GM18868 (cell line): ENCODE results near the gene NKAP.
"Not testable (repeated sequence)": the region's sequence is repeated elsewhere in the genome, so short reads cannot be mapped to it uniquely, and the experiment has no call there.

Source experiments
- ATAC-seq: cut with Tn5 transposase; IDR thresholded peaks from one replicate; pipeline ENCODE4 v1.9.1; 2021; ENCODE audit warnings: mild to moderate bottlenecking, moderate library complexity; ENCODE audit not compliant: unreplicated experiment

The NKAP gene

DNA sequence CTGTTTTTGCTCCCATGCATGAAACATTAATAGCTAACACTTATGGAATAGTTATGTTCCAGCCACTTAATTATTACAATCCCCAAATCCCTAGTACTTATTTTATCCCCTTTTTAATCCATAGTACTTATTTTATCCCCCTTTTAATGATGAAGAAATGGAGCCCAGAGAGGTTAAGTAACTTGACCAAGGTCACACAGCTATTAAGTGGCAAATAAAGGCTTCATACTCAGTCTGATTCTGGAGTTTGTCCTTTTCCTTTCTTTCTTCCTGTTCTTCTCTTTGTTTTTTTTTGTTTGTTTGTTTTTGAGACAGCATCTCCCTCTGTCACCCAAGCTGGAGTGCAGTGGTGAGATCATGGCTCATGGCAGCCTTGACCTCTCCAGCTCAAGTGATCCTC is 2.2 kb downstream of the NKAP start:
- no peak for ATAC-seq

DNA sequence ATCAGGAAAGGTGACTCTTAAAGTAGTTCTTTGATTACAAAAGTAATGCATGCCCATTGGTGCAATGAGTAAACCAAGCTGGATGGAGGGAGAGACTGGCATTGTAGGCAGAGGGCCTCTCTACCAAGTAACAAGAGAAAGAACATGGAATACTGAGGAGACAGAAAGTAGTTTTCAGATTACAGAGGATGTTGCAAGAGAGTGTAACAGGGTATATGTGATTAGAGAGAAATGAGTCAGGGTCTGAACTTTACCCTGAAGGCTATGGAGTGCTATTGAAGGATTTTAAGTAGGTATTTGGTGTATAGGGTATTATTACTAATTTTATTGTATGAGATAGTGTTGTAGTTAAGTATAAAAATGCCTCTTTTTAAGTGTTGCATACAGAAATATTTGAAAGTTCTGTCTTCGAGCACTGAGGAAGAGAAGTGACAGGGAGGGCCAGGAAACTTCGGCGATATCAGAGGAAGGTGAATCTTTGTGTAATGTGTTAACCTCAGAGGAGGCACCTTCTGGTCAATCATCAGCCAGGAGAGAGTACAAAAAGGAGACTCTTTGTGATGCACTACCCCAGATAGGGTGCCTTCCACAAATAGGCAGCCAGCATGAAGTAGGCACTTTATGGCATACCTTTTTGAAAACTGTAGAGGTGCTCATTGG is 8.2 kb downstream of the NKAP start:
- no peak for ATAC-seq

DNA sequence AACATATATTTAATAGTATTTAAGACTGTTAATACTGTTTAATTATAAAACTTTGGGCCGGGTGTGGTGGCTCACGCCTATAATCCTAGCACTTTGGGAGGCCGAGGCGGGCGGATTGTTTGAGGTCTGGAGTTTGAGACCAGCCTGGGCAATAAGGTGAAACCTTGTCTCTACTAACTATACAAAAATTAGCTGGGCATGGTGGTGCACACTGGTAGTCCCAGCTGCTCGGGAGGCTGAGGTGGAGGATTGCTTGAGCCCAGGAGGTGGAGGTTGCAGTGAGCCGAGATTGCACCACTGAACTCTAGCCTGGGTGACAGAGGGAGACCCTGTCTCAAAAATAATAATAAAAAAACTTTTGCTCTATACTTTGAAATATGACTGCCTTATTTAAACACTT is 21.2 kb downstream of the NKAP start:
- ATAC-seq = not testable (repeated sequence)

DNA sequence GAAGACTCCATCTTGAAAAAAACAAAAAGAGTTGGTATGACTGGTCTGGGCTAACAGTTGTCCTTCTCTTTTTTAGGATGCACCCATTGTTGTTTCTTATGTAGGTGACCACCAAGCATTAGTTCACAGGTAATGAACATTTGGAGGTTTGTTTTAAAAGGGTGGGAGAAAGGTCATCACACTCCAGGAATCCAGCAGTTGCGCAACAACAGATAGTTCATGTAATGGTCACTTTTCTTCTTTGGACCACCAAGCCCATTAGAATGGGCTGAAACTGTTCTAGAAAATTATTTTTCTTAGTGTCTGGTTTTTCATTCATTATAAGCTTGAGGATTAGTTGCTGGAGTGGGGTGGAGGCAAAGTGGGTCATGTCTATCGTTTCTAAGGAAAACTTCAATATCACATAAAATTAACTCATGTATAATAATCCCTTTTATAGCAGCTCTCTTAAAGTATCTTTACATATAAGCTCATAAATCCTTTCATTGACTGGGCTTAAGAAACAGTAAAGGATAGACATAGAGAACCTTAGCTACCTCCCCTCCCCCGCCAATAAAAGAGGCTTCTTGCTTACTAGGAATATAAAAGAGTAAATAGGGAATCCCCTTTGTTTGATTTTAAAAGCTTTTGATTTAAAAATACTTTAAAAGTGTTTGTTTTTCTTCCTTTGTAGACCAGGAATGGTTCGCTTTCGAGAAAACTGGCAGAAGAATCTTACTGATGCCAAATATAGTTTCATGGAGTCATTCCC is 23.5 kb downstream of the NKAP start:
- ATAC-seq = no peak

DNA sequence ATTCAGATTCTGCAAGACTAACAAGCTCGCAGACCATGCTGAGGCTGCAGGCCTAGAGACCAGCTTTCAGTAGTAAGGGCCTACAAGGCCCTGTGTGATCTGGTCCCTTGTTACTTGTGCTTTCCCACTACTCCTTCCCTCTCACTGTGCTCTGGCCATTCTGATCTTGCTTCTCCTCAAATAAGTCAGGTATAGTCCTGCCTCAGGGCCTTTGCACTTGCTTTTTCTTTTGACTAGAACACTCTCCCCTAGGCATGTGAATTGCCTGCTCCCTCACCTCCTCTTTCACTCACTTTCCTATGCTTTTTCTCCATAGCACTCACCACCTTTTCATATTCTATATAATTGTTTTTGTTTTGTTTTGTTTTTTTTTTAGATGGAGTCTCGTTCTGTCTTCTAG is 25.7 kb downstream of the NKAP start:
- no peak for ATAC-seq

DNA sequence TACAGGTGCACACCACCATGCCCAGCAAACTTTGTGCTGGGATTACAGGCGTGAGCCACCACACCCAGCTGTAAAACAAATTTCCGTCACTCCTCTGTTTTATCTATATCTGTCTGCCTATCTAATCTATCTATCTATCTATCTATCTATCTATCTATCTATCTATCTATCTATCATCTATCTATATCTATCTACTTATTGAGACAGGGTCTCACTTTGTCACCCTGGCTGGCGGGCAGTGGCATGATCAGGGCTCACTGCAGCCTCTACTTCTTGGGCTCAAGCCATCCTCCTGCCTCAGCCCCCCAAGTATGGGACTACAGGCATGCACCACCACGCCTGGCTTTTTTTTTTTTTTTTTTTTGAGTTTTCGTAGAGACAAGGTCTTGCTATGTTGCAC is 27.2 kb downstream of the NKAP start:
- ATAC-seq = no peak

DNA sequence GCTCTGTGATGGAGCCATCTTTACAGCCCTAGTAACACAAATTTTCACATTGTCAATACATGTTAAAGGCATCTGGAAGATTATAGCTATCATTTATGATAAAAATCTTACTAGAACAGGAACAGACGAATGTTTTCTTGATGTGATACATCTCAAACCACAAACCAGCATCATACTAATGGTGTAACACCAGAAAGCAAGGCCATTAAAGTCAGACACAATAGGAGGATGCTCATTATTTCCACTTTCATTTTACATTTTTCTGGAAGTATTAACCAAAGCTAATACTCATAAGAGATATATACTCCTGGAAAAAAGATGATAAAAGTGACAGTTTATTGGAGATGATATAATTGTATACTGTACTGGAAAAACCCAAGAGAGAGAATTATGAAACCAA is 42.6 kb downstream of the NKAP start:
- ATAC-seq = no peak

DNA sequence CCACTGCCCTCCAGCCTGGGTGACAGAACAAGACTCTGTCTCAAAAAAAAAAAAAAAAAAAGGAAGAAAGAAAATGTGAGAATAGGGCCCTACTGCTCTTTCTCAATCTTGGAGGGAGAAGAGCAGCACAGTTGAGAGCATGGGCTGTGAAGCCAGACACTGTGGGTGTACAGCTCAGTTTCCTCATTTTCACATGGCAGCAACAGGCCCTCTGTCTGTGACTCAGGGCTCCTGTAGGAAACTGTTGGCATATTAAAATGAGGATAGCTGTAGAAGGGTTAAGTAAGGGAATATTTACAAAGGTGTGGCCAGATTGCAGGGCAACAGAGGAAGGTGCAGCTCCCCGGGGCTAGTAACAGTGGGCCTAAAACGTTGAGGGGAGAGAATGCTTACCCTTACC is 44.4 kb downstream of the NKAP start:
- ATAC-seq = no peak

DNA sequence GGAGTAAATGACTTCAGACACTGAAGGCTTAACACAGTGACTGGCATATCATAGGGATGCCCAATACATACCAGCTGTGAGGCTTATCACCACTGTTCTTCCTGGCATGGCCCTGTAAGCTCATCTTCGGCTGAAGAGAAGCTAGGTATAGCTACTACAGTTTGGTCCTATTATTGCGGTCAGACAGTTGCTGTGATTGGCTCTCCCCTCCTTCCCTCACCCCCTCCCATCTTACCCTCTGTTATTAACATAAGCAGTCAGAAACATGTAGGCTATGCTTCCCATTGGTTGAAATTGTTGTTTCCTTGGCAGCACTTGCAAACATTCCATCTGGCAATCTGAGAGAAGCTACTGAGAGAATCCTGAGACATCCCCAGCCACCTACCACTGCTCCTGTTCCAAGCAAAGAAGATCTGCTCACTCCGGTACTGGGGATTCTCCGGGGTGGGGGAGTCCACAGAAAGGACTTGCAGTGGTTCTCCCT is 47.7 kb downstream of the NKAP start, which contains the start of gene AKAP14:
TSS of gene AKAP14 (plus strand) at position 51 of the 484 bp plus-strand sequence. CDS start 7,331 bp downstream, outside the sequence.
- ATAC-seq = no peak

DNA sequence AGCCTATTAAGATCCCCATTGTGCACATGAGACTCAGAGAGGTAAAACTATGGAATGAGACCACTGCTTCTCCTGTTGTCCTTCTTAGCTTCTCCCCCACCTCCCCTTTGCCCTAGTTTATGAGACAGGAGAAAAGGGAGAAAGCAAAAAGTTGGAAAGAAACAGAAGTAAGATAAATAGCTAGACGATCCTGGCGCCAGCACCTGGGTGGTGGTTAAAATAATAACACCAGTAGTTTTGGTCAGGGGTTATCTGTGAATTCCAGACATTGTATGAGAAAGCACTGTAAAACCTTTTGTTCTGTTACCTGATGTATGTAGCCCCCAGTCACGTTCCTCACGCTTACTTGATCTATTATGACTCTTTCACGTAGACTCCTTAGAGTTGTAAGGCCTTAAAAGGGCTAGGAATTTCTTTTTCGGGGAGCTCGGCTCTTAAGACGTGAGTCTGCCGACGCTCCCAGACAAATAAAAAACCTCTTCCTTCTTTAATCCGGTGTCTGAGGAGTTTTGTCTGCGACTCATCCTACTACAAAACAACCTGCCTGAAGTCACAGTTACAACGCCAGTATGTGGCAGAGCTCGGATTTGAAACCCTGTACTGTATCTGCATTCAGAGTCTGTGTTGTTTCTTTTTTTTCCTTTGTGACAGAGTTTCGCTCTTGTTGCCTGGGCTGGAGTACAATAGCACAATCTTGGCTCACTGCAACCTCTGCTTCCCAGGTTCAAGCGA is 51.4 kb downstream of the NKAP start:
- ATAC-seq = not testable (repeated sequence)

DNA sequence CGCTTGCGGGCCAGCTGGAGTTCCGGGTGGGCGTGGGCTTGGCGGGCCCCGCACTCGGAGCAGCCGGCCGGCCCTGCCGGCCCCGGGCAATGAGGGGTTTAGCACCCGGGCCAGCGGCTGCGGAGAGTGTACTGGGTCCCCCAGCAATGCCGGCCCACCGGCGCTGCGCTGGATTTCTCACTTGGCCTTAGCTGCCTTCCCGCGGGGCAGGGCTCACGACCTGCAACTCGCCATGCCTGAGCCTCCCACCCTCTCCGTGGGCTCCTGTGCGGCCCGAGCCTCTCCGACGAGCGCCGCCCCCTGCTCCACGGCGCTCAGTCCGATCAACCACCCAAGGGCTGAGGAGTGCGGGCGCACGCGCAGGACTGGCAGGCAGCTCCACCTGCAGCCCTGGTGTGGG is 52.9 kb downstream of the NKAP start:
- not testable (repeated sequence) for ATAC-seq

DNA sequence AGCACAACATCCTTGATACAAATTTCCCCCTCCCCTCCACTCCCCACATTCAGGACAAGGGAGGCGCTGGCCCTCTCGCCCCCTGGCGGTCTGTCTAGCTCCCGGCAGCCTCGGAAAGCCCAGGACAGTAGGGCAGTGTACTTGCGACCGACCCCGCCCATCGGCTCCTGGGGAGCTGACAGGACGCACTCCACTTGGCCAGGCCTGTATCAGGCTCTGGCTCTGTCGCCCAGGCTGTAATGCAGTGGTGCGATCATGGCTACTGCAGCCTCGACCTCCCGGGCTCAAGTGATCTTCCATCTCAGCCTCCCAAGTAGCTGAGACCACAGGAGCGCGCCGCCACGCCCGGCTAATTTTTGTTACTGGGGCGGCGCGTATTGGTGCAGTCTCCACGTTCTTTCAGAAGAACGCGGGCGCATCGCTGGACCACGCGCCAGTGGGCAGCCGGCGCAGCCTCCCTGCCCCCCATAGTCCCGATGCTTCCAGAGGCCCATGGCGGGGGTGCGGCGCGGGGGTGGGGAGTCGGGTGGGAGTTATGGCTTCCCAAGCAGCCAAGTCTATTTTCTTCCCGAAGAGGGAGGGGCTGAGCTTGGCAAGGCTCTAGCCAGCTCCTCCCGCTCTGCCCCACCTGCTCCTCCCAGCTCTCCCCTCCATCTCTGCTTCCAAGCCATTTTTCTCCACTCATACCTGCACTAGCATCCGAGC is 55.7 kb downstream of the NKAP start:
- peak; percentile 63 for ATAC-seq

DNA sequence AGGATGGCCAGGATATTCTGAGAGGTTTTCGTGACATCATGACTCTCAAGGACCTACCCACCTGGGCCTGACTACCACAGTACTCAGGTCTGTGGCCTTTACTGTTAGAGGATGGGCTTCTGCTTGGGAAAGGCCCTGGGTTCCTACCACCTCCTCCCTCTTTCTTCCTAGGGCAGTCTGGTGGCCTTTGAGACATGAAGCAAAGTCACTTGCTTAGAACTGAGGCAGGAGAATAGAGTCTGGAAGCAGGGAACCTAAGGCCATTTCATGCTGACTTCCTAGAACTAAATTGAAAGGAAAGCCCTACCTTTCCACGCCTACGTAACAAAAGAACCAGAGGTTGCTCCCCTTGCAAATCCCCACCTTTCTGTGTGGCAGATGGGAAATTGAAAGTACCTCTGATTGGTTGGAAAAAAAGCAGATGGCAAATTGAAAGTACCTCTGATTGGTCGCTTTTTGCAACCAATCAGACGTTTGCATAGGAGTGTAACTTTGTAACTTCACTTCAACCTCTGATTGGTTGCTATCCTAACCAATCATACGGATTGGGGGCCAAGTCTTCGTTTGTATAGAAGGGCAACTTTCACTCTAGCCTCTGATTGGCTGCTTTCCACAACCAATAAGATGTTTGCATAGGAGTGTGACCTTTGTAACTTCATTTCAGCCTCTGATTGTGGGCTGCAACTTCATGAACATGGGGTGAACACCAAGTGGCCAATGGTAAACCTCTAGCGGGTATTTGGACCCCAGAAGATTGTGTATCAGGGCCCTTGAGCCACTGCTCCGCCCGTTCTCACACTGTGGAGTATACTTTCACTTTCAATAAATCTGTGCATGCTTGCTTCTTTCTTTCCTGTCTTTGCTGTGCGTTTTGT is 57.8 kb downstream of the NKAP start:
- ATAC-seq = no peak

DNA sequence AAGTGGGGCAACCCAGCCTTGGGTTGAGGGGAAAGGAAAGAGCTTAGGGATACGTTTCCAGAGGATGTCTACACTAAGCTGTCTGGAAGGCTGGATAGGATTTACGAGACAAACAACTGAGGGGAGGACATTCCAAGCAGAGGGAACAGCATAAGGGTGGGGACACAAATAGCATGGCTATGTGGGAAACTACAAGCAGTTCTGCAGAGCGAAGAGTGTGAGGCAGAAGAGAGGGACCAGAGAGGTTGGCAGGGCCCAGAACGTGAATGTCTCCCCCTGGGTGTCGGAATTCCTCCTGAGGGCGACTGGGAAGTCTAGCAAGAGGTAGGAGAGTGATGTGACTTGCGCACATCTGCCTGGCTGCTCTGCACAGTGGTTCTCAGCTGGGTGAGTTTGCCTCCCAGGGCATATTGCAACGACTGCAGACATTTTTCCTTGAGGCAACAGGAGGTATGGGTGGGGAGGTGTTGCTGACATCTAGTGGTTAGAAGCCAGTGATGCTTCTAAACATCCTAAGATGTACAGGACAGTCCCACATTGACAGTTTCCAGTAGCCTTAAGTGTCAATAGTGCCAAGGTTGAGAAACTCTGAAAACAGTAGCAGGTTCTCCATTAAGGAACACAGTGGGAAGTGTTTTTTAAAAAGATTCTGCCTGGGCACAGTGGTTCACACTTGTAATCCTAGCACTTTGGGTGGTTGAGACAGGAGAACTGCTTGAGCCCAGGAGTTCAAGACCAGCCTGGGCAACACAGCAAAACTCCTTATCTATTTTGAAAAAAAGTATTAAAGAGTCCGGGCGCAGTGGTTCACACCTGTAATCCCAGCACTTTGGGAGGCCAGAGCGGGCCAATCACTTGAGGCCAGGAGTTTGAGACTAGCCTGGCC is 62.8 kb downstream of the NKAP start:
- ATAC-seq = peak; percentile 92

DNA sequence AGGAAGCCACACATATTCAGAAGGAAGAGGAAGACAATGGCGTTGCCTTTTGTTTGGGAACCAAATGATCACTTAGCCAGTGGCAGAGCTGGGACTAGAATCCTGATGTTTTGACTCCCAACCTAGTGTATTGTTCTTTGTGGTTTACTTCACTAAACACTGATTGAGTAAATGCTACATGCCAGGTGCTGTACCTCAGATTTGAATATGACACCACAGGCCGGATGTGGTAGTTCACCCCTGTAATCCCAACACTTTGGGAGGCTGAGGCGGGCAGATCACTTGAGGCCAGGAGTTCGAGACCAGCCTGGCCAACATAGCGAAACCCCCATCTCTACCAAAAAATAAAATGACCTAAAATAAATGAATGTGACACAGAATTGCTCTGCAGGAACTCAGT is 63.5 kb downstream of the NKAP start:
- no peak for ATAC-seq

DNA sequence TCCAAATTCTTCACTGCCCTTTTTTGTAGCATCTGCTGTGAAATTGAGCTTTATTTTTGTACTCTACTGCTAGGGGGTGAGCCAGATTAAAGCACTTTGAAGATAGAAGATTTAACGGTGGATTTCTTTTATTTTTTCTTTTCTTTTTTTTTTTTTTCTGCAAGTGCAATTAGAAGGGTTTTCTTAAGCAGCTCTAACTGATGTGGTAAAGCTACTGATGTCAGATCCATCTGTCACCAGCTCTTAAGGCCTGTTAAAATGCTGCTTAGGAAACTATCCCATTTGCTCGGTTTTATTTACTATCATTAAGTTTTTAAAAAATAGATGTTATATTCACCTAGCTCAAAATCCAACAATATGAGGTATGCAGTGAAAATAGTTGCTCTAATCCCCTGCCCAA is 64.8 kb downstream of the NKAP start:
- no peak for ATAC-seq

DNA sequence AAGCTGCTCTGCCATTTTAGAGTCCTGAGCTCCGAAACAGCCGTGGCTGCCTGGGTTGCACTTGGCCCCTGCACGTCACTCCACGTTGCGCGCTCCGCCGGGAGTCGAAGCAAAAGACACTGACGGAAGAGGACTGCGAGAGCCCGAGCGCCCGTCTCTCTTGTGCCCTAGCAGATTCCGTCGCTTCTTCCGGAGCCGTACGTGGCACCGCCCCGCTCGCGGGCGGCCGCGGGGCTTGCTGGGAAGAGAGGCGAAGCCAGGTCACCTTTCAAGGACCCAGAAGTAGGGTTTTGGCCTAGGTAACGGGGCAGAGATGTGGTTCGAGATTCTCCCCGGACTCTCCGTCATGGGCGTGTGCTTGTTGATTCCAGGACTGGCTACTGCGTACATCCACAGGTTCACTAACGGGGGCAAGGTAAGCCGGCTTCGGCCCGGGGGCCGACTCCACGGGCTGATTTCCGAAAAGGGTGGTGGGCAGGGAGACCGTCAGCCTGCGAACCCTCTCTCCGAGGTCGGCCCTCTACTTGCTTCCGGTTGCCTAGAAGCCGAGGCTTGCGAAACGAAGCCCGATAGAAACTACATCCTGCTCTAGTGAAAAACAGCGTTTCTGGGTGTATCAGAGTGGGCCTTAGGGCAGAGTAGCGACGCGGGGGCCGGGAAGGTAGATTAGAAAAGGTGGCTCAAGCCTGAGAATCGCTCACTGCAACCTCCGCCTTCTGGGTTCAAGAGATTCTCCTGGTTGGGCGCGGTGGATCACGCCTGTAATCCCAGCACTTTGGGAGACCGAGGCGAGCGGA is 71.8 kb downstream of the NKAP start, which contains the start of the genes NDUFA1 and RNF113A:
TSS of gene NDUFA1 (plus strand) at position 234 of the 797 bp plus-strand sequence. CDS start at position 314, 80 bp downstream.
TSS of gene RNF113A (minus strand) at position 135 of the 797 bp plus-strand sequence. CDS start at position 15, 120 bp downstream.
- ATAC-seq = peak; percentile 95

DNA sequence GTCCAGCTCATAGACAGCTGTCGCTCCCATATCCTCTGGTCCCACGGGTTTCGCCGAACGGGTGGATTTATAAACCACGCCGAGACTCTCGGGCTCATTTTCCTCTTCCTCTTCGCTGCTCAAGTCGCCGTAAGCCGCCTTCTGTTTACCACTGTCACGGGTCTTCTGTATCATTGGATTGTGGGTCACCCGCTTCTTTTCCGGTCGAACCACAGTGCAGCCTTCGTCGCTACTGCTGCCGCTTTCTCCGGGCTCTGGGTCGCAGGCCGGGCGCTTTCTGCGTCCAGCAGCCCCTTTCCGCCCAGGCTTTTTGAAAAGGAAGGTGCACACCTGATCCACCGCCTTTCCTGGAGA is 72.3 kb downstream of the NKAP start:
- peak; percentile 35 for ATAC-seq
